Left renal pelvis (tissue), 4 donors: ENCODE results near the gene GALNT5. TPM values are rescaled to one million over a fixed set of nuclear protein-coding genes. Genes with fewer than 3 reads are reported as not detected.

Experiments used
- polyA plus RNA-seq, 4 donors: library from polyadenylated mRNA; unstranded; fragments of 120-200 nt; gene quantifications; one replicate each; pipeline ENCODE4 v1.2.1, GENCODE V29; 2013; ENCODE audit not compliant: insufficient read length in 4 of 4

Gene GALNT5
- polyA plus RNA-seq, 4 donors: 0.44 to 5.4 (median 0.75) TPM

Other genes starting within 250 kb of the GALNT5 start
- gene ERMN, start 68.1 kb downstream of the GALNT5 start, polyA plus RNA-seq: under 1 TPM in 3 of 4 donors, not detected in 1; 0.04 to 0.44 (median 0.33) TPM
- gene CYTIP, start 186.4 kb downstream of the GALNT5 start, polyA plus RNA-seq: 1 to 10 TPM; 1.3 to 2.3 (median 2.1) TPM